Measurements from ENCODE around the gene BAX. TPM values are rescaled to one million over a fixed set of nuclear protein-coding genes. Genes with fewer than 3 reads are reported as not detected.
A peak's percentile ranks its signal among the peaks of the same experiment; 100 is the strongest.

Gene BAX
- total and polyA plus RNA-seq, 2 of the 13 experiments (the other 11 are each of a cell fraction or from before 2014, with no cell fraction given), result 139 to 176 TPM

GRCh38 chr19:48963371-48964204, 8.9 kb downstream of the BAX start (continued):
- TF ChIP-seq, protein P1, sequence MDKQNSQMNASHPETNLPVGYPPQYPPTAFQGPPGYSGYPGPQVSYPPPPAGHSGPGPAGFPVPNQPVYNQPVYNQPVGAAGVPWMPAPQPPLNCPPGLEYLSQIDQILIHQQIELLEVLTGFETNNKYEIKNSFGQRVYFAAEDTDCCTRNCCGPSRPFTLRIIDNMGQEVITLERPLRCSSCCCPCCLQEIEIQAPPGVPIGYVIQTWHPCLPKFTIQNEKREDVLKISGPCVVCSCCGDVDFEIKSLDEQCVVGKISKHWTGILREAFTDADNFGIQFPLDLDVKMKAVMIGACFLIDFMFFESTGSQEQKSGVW (CRISPR knock-in tag; IDR thresholded peaks at IDR 0.05; ENCODE audit: borderline replicate concordance), result no peak; the same call in 1 of the 2 replicates
- no peak for TF ChIP-seq ZNF101 (CRISPR knock-in tag; IDR thresholded peaks at IDR 0.05; ENCODE audit: borderline replicate concordance, low read depth)
- peak; percentile 58; the same call in 1 of the 2 replicates for TF ChIP-seq ZBTB38 (CRISPR knock-in tag; IDR thresholded peaks at IDR 0.05)
- no peak for TF ChIP-seq ZNF704 (CRISPR knock-in tag; IDR thresholded peaks at IDR 0.05; ENCODE audit: borderline replicate concordance)
- TF ChIP-seq NR2F1 (CRISPR knock-in tag; IDR thresholded peaks at IDR 0.05), result peak; percentile 36 to 41; a peak in 2 of 4 replicates
- TF ChIP-seq, protein P2, sequence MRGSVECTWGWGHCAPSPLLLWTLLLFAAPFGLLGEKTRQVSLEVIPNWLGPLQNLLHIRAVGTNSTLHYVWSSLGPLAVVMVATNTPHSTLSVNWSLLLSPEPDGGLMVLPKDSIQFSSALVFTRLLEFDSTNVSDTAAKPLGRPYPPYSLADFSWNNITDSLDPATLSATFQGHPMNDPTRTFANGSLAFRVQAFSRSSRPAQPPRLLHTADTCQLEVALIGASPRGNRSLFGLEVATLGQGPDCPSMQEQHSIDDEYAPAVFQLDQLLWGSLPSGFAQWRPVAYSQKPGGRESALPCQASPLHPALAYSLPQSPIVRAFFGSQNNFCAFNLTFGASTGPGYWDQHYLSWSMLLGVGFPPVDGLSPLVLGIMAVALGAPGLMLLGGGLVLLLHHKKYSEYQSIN (CRISPR knock-in tag; IDR thresholded peaks at IDR 0.05; ENCODE audit: borderline replicate concordance), result no peak
- 0 out of 2 replicates have a peak, but pooled peaks have one; percentile 50 for TF ChIP-seq NR1H2 (CRISPR knock-in tag; IDR thresholded peaks at IDR 0.05; ENCODE audit: borderline replicate concordance, low read depth)
- peak; percentile 82 for TF ChIP-seq SP5 (CRISPR knock-in tag; IDR thresholded peaks at IDR 0.05; ENCODE audit: borderline replicate concordance, low read depth)
- TF ChIP-seq AKAP8 (CRISPR knock-in tag; IDR thresholded peaks at IDR 0.05), result peak; percentile 80
- TF ChIP-seq NFE2L1 (CRISPR knock-in tag; IDR thresholded peaks at IDR 0.05; ENCODE audit: borderline replicate concordance), result peak; percentile 98
- 0 out of 2 replicates have a peak, but pooled peaks have one; percentile 5 for TF ChIP-seq MED13 (CRISPR knock-in tag; IDR thresholded peaks at IDR 0.05)
- peak; percentile 81 for TF ChIP-seq TBX2 (CRISPR knock-in tag; IDR thresholded peaks at IDR 0.05; ENCODE audit: borderline replicate concordance)
- peak; percentile 75; the same call in 1 of the 2 replicates for TF ChIP-seq ZNF746 (CRISPR knock-in tag; IDR thresholded peaks at IDR 0.05)
- TF ChIP-seq, protein P3, sequence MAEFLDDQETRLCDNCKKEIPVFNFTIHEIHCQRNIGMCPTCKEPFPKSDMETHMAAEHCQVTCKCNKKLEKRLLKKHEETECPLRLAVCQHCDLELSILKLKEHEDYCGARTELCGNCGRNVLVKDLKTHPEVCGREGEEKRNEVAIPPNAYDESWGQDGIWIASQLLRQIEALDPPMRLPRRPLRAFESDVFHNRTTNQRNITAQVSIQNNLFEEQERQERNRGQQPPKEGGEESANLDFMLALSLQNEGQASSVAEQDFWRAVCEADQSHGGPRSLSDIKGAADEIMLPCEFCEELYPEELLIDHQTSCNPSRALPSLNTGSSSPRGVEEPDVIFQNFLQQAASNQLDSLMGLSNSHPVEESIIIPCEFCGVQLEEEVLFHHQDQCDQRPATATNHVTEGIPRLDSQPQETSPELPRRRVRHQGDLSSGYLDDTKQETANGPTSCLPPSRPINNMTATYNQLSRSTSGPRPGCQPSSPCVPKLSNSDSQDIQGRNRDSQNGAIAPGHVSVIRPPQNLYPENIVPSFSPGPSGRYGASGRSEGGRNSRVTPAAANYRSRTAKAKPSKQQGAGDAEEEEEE (CRISPR knock-in tag; IDR thresholded peaks at IDR 0.05; ENCODE audit: borderline replicate concordance), result no peak; the same call in 1 of the 2 replicates
- TF ChIP-seq ZNF430 (CRISPR knock-in tag; IDR thresholded peaks at IDR 0.05), result peak; percentile 53
- peak; percentile 83; the same call in 1 of the 2 replicates for TF ChIP-seq SNAPC2 (CRISPR knock-in tag; IDR thresholded peaks at IDR 0.05)
- TF ChIP-seq SKI (IDR thresholded peaks at IDR 0.05; ENCODE audit: partially characterized antibody), result peak; percentile 55
- peak; percentile 21 for TF ChIP-seq MIXL1 (CRISPR knock-in tag; IDR thresholded peaks at IDR 0.05)
- TF ChIP-seq, protein P4, sequence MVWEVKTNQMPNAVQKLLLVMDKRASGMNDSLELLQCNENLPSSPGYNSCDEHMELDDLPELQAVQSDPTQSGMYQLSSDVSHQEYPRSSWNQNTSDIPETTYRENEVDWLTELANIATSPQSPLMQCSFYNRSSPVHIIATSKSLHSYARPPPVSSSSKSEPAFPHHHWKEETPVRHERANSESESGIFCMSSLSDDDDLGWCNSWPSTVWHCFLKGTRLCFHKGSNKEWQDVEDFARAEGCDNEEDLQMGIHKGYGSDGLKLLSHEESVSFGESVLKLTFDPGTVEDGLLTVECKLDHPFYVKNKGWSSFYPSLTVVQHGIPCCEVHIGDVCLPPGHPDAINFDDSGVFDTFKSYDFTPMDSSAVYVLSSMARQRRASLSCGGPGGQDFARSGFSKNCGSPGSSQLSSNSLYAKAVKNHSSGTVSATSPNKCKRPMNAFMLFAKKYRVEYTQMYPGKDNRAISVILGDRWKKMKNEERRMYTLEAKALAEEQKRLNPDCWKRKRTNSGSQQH (CRISPR knock-in tag; IDR thresholded peaks at IDR 0.05; ENCODE audit: low read depth), result peak; percentile 39; the same call in 1 of the 2 replicates
- TF ChIP-seq ZBTB3 (CRISPR knock-in tag; IDR thresholded peaks at IDR 0.05; ENCODE audit: borderline replicate concordance, low read depth), result no peak
- TF ChIP-seq ZFY (CRISPR knock-in tag; IDR thresholded peaks at IDR 0.05), result peak; percentile 70
- peak; percentile 20 for TF ChIP-seq ZNF781 (CRISPR knock-in tag; IDR thresholded peaks at IDR 0.05; ENCODE audit: borderline replicate concordance, not compliant biosample characterization)
